Measurements from ENCODE around the gene TSC22D4.
A peak's percentile ranks its signal among the peaks of the same experiment; 100 is the strongest.
"Not testable (repeated sequence)": the region's sequence is repeated elsewhere in the genome, so short reads cannot be mapped to it uniquely, and the experiment has no call there.

Gene TSC22D4

GRCh38 chr7:100478958-100479660 is at the start of gene TSC22D4:
Gene TSC22D4, minus strand, starts transcription at chr7:100479214. Its CDS starts 1,176 bp downstream, at chr7:100478038.
- Histone ChIP-seq H3K27me3 (ENCODE audit: control insufficient read depth in 2 of 2, insufficient read depth in 2 of 2, low read length in 2 of 2) (no peaks in the 10 kb centered on the region), H3K27ac (ENCODE audit: low read depth in 2 of 2, low read length in 2 of 2) (peak within 1 kb of the TSS; percentile 89 to 93), H3K4me1 (ENCODE audit: control insufficient read depth in 2 of 2, insufficient read depth in 2 of 2, low read length in 2 of 2) (peaks cover 25 to 32% of the 10 kb centered on the region in 2 donors), H3K9ac (ENCODE audit: low read depth in 1 of 2, low read length in 2 of 2) (peak within 1 kb of the TSS; percentile 93 to 99), H3K4me3 (ENCODE audit: low read length in 2 of 2) (peak within 1 kb of the TSS; percentile 94 to 99), H3K36me3 (ENCODE audit: control insufficient read depth in 2 of 2, insufficient read depth in 2 of 2, low read length in 2 of 2) (peaks cover 4 to 9% of the 10 kb centered on the region in 2 donors), H3K9me3 (ENCODE audit: control insufficient read depth in 2 of 2, low read length in 2 of 2) (no peaks in the 10 kb centered on the region)

- not testable (repeated sequence) for H3K36me3 ChIP-seq (ENCODE audit: control insufficient read depth in 2 of 2, insufficient read depth in 2 of 2, low read length in 2 of 2); H3K27ac ChIP-seq (ENCODE audit: low read depth in 2 of 2, low read length in 2 of 2); H3K9ac ChIP-seq (ENCODE audit: low read depth in 1 of 2, low read length in 2 of 2); H3K9me3 ChIP-seq (ENCODE audit: control insufficient read depth in 2 of 2, low read length in 2 of 2); H3K27me3 ChIP-seq (ENCODE audit: control insufficient read depth in 2 of 2, insufficient read depth in 2 of 2, low read length in 2 of 2); H3K4me1 ChIP-seq (ENCODE audit: control insufficient read depth in 2 of 2, insufficient read depth in 2 of 2, low read length in 2 of 2); H3K4me3 ChIP-seq (ENCODE audit: low read length in 2 of 2)
Measured at GRCh38 chr7:100528108-100528866, 49.3 kb upstream of the TSC22D4 start.

GRCh38 chr7:100523192-100523591 is 44.2 kb upstream of the TSC22D4 start:
- H3K27me3 ChIP-seq (ENCODE audit: control insufficient read depth in 2 of 2, insufficient read depth in 2 of 2, low read length in 2 of 2); H3K4me1 ChIP-seq (ENCODE audit: control insufficient read depth in 2 of 2, insufficient read depth in 2 of 2, low read length in 2 of 2); H3K9me3 ChIP-seq (ENCODE audit: control insufficient read depth in 2 of 2, low read length in 2 of 2); H3K9ac ChIP-seq (ENCODE audit: low read depth in 1 of 2, low read length in 2 of 2); H3K27ac ChIP-seq (ENCODE audit: low read depth in 2 of 2, low read length in 2 of 2); H3K4me3 ChIP-seq (ENCODE audit: low read length in 2 of 2); H3K36me3 ChIP-seq (ENCODE audit: control insufficient read depth in 2 of 2, insufficient read depth in 2 of 2, low read length in 2 of 2): not testable (repeated sequence)

GRCh38 chr7:100521909-100522593 is 43.0 kb upstream of the TSC22D4 start:
- not testable (repeated sequence) for H3K9ac ChIP-seq (ENCODE audit: low read depth in 1 of 2, low read length in 2 of 2); H3K4me1 ChIP-seq (ENCODE audit: control insufficient read depth in 2 of 2, insufficient read depth in 2 of 2, low read length in 2 of 2); H3K36me3 ChIP-seq (ENCODE audit: control insufficient read depth in 2 of 2, insufficient read depth in 2 of 2, low read length in 2 of 2); H3K27me3 ChIP-seq (ENCODE audit: control insufficient read depth in 2 of 2, insufficient read depth in 2 of 2, low read length in 2 of 2); H3K4me3 ChIP-seq (ENCODE audit: low read length in 2 of 2); H3K9me3 ChIP-seq (ENCODE audit: control insufficient read depth in 2 of 2, low read length in 2 of 2); H3K27ac ChIP-seq (ENCODE audit: low read depth in 2 of 2, low read length in 2 of 2)

GRCh38 chr7:100521076-100521475 is 42.1 kb upstream of the TSC22D4 start:
- Histone ChIP-seq H3K36me3 (ENCODE audit: control insufficient read depth in 2 of 2, insufficient read depth in 2 of 2, low read length in 2 of 2) (no peaks in the 10 kb centered on the region), H3K9me3 (ENCODE audit: control insufficient read depth in 2 of 2, low read length in 2 of 2) (no peaks in the 10 kb centered on the region), H3K9ac (ENCODE audit: low read depth in 1 of 2, low read length in 2 of 2) (no peak overlapping the region), H3K4me3 (ENCODE audit: low read length in 2 of 2) (no peak overlapping the region), H3K27me3 (ENCODE audit: control insufficient read depth in 2 of 2, insufficient read depth in 2 of 2, low read length in 2 of 2) (no peaks in the 10 kb centered on the region), H3K4me1 (ENCODE audit: control insufficient read depth in 2 of 2, insufficient read depth in 2 of 2, low read length in 2 of 2) (peaks cover 0 to 1% of the 10 kb centered on the region in 2 donors), H3K27ac (ENCODE audit: low read depth in 2 of 2, low read length in 2 of 2) (no peak overlapping the region)

- no peak overlapping the region for H3K4me3 ChIP-seq (ENCODE audit: low read length in 2 of 2)
Measured at GRCh38 chr7:100520138-100520537, 41.1 kb upstream of the TSC22D4 start.

GRCh38 chr7:100519580-100519979 is 40.6 kb upstream of the TSC22D4 start:
- peaks cover 0 to 3% of the 10 kb centered on the region in 2 donors for H3K4me1 ChIP-seq (ENCODE audit: control insufficient read depth in 2 of 2, insufficient read depth in 2 of 2, low read length in 2 of 2)
- no peak overlapping the region for H3K4me3 ChIP-seq (ENCODE audit: low read length in 2 of 2)
- H3K27me3 ChIP-seq (ENCODE audit: control insufficient read depth in 2 of 2, insufficient read depth in 2 of 2, low read length in 2 of 2): no peaks in the 10 kb centered on the region
- H3K9me3 ChIP-seq (ENCODE audit: control insufficient read depth in 2 of 2, low read length in 2 of 2): no peaks in the 10 kb centered on the region
- H3K9ac ChIP-seq (ENCODE audit: low read depth in 1 of 2, low read length in 2 of 2): no peak overlapping the region
- no peaks in the 10 kb centered on the region for H3K36me3 ChIP-seq (ENCODE audit: control insufficient read depth in 2 of 2, insufficient read depth in 2 of 2, low read length in 2 of 2)
- no peak overlapping the region for H3K27ac ChIP-seq (ENCODE audit: low read depth in 2 of 2, low read length in 2 of 2)

More at GRCh38 chr7:100520138-100520537, 41.1 kb upstream of the TSC22D4 start:
- Histone ChIP-seq H3K27ac (ENCODE audit: low read depth in 2 of 2, low read length in 2 of 2) (no peak overlapping the region), H3K9ac (ENCODE audit: low read depth in 1 of 2, low read length in 2 of 2) (no peak overlapping the region), H3K4me1 (ENCODE audit: control insufficient read depth in 2 of 2, insufficient read depth in 2 of 2, low read length in 2 of 2) (peaks cover 0 to 3% of the 10 kb centered on the region in 2 donors), H3K27me3 (ENCODE audit: control insufficient read depth in 2 of 2, insufficient read depth in 2 of 2, low read length in 2 of 2) (no peaks in the 10 kb centered on the region), H3K36me3 (ENCODE audit: control insufficient read depth in 2 of 2, insufficient read depth in 2 of 2, low read length in 2 of 2) (no peaks in the 10 kb centered on the region), H3K9me3 (ENCODE audit: control insufficient read depth in 2 of 2, low read length in 2 of 2) (no peaks in the 10 kb centered on the region)

- H3K4me3 ChIP-seq (ENCODE audit: low read length in 2 of 2): no peak overlapping the region
- no peaks in the 10 kb centered on the region for H3K36me3 ChIP-seq (ENCODE audit: control insufficient read depth in 2 of 2, insufficient read depth in 2 of 2, low read length in 2 of 2)
- no peak overlapping the region for H3K9ac ChIP-seq (ENCODE audit: low read depth in 1 of 2, low read length in 2 of 2)
- H3K27me3 ChIP-seq (ENCODE audit: control insufficient read depth in 2 of 2, insufficient read depth in 2 of 2, low read length in 2 of 2): no peaks in the 10 kb centered on the region
- H3K4me1 ChIP-seq (ENCODE audit: control insufficient read depth in 2 of 2, insufficient read depth in 2 of 2, low read length in 2 of 2): peaks cover 0 to 3% of the 10 kb centered on the region in 2 donors
- no peaks in the 10 kb centered on the region for H3K9me3 ChIP-seq (ENCODE audit: control insufficient read depth in 2 of 2, low read length in 2 of 2)
- no peak overlapping the region for H3K27ac ChIP-seq (ENCODE audit: low read depth in 2 of 2, low read length in 2 of 2)
Measured at GRCh38 chr7:100517305-100517704, 38.3 kb upstream of the TSC22D4 start.

- Histone ChIP-seq H3K4me3 (ENCODE audit: low read length in 2 of 2) (no peak overlapping the region), H3K27me3 (ENCODE audit: control insufficient read depth in 2 of 2, insufficient read depth in 2 of 2, low read length in 2 of 2) (no peaks in the 10 kb centered on the region), H3K4me1 (ENCODE audit: control insufficient read depth in 2 of 2, insufficient read depth in 2 of 2, low read length in 2 of 2) (peaks cover 0 to 3% of the 10 kb centered on the region in 2 donors), H3K9me3 (ENCODE audit: control insufficient read depth in 2 of 2, low read length in 2 of 2) (no peaks in the 10 kb centered on the region), H3K36me3 (ENCODE audit: control insufficient read depth in 2 of 2, insufficient read depth in 2 of 2, low read length in 2 of 2) (no peaks in the 10 kb centered on the region), H3K9ac (ENCODE audit: low read depth in 1 of 2, low read length in 2 of 2) (no peak overlapping the region), H3K27ac (ENCODE audit: low read depth in 2 of 2, low read length in 2 of 2) (peak overlapping the region in 1 of 2 donors; percentile 38)
Measured at GRCh38 chr7:100516135-100516812, 37.3 kb upstream of the TSC22D4 start.

Data from mucosa of rectum (tissue), 2 donors.